Stimulated activated memory B cell treated with anti-CD40 and anti-IgM and Interleukin-4, amounts not matched to agents 10 μg/mL and 1 μg/mL and 100 μg/mL, for 72 hours (primary cell): ENCODE measurements around the gene C1orf167.
A peak's percentile ranks its signal among the peaks of the same experiment; 100 is the strongest.

Experiments used
- ATAC-seq: fragments of 150-1000 bp; cut with Tn5 transposase; 2 replicates; pipeline ENCODE4 v1.10.0; 2021
- H3K27ac Mint-ChIP-seq: one replicate; pipeline ENCODE4 v1.8.0; 2022; ENCODE audit warnings: mild to moderate bottlenecking, mixed read lengths
- H3K27me3 Mint-ChIP-seq: one replicate; pipeline ENCODE4 v1.8.0; 2022; ENCODE audit warnings: mixed read lengths
- H3K36me3 Mint-ChIP-seq: one replicate; pipeline ENCODE4 v1.8.0; 2022; ENCODE audit warnings: mixed read lengths
- H3K4me1 Mint-ChIP-seq: one replicate; pipeline ENCODE4 v1.8.0; 2022; ENCODE audit warnings: mixed read lengths
- H3K4me3 Mint-ChIP-seq: one replicate; pipeline ENCODE4 v1.8.0; 2022; ENCODE audit warnings: mild to moderate bottlenecking, moderate library complexity, mixed read lengths
- H3K9me3 Mint-ChIP-seq: one replicate; pipeline ENCODE4 v1.8.0; 2022; ENCODE audit warnings: mixed read lengths

The C1orf167 gene

DNA sequence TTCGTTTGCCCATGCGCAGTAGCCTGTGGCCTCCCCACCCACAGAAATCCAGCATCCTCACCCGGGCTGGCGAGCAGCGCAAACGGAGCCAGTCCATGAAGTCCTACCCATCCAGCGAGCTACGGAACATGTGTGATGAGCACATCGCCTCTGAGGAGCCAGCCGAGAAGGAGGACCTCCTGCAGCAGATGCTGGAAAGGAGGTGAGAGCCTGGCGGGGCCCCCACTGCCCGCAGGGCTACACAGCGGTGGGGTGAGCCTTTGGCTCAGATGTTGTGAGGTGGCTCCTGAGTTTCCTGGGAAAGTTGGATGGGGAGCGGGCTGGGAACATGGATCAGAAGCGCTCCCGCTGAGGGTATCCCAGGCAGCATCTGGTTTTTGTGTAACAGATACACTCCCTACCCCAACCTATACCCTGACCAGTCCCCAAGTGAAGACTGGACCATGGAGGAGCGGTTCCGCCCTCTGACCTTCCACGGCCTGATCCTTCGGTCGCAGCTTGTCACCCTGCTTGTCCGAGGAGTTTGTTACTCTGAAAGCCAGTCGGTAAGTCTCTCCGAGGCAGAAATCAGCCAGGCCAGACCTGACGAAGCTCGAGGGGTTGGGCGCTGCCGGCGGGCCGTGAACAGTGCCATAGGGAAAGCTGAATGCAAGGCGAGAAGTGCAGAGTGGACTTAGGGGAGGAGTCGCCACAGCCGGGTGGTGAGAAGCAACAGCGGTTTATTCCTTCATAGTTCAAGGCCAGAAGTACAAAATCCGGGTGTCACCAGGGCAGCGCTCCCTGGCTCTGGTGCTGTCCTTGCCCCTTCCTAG lies 75.2 kb downstream of the C1orf167 start:
- H3K4me1 Mint-ChIP-seq = peaks cover 19% of the 10 kb centered on the region
- H3K9me3 Mint-ChIP-seq = no peaks in the 10 kb centered on the region
- no peak for ATAC-seq
- no peak overlapping the region for H3K27ac Mint-ChIP-seq
- peaks cover 67% of the 10 kb centered on the region for H3K36me3 Mint-ChIP-seq
- H3K4me3 Mint-ChIP-seq = no peak overlapping the region
- no peaks in the 10 kb centered on the region for H3K27me3 Mint-ChIP-seq

DNA sequence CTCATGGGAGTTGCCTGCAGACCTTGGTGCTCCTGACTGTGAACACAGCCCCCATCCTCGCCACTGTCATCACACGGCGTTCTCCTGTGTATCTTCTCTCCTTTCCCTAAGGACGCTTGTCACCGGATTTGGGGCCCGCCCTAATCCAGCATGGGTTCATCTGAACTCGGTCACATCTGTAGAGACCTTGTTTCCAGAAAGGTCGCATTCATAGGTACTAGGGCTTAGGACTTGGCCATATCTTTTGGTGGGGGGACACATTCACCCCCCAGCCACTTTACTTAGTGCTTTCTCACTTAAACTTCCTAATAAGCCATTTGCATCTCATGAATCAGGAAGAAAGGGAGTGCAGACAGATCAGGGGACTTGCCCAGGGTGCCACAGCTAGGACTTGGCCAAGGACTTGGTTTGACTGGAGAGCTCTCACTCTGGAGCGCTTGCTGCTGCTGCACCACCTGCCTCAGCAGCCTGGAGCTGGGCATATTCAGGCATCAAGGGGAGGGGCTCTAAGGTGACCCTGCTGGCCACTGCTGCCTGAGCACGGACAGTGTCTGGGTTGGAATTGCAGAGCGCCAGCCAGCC lies 75.9 kb downstream of the C1orf167 start:
- Mint-ChIP-seq H3K36me3 (peaks cover 67% of the 10 kb centered on the region), H3K4me1 (peaks cover 25% of the 10 kb centered on the region)

DNA sequence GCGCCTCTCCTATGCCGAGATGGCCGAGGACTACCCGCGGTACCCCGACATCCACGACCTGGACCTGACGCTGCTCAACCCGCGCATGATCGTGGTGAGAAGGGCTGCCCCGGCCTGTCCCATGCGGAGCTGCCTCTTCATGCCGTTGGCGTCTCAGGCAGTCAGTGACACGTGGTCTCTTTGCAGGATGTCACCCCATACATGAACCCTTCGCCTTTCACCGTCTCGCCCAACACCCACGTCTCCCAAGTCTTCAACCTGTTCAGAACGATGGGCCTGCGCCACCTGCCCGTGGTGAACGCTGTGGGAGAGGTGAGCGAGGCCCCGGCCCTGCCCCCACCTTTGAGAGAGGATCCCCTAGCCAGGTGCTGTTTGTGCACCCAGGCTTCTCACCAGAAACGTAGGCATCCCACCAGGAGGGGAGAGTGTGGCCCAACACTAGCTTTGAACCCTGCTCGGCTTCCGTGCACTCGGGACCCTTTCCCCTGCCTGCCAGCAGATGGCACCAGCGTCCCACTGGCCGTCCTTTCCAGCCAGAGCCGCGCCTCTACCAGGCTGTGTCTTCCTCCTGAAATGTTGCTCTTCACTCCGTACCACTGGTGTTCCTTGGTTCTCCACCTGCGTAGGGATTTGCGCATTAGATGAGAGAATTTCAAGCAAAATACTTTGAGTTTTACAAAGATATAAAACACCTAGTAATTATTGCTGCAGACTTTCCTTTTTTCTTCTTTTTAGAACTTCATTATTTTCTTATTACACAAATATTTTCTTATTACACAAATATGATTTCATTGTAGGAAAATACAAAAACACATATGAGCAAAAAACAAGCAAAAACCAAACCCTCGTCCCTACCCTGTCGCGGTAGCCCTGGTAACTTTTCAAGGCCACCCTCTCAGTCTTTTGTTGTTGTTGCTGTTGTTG lies 76.6 kb downstream of the C1orf167 start:
- Mint-ChIP-seq H3K27ac (peak overlapping the region; percentile 12), H3K9me3 (no peaks in the 10 kb centered on the region), H3K36me3 (peaks cover 70% of the 10 kb centered on the region), H3K27me3 (no peaks in the 10 kb centered on the region), H3K4me3 (no peak overlapping the region), H3K4me1 (peaks cover 31% of the 10 kb centered on the region)
- ATAC-seq = peak; percentile 86

More for the DNA sequence above, 75.9 kb downstream of the C1orf167 start:
- H3K27me3 Mint-ChIP-seq = no peaks in the 10 kb centered on the region
- H3K27ac Mint-ChIP-seq = no peak overlapping the region
- ATAC-seq = no peak
- H3K9me3 Mint-ChIP-seq = no peaks in the 10 kb centered on the region
- H3K4me3 Mint-ChIP-seq = no peak overlapping the region
